ENCODE measurements around the gene SORBS2. TPM values are rescaled to one million over a fixed set of nuclear protein-coding genes. Genes with fewer than 3 reads are reported as not detected.

The SORBS2 gene
- total RNA-seq, 1 donor from 2014 or later = 94.2 TPM

- H3K36me3 Mint-ChIP-seq (ENCODE audit: insufficient read depth) = peaks cover 21% of the 10 kb centered on the region
Observed at GRCh38 chr4:185638093-185638492, 173.9 kb downstream of the SORBS2 start.

DNA sequence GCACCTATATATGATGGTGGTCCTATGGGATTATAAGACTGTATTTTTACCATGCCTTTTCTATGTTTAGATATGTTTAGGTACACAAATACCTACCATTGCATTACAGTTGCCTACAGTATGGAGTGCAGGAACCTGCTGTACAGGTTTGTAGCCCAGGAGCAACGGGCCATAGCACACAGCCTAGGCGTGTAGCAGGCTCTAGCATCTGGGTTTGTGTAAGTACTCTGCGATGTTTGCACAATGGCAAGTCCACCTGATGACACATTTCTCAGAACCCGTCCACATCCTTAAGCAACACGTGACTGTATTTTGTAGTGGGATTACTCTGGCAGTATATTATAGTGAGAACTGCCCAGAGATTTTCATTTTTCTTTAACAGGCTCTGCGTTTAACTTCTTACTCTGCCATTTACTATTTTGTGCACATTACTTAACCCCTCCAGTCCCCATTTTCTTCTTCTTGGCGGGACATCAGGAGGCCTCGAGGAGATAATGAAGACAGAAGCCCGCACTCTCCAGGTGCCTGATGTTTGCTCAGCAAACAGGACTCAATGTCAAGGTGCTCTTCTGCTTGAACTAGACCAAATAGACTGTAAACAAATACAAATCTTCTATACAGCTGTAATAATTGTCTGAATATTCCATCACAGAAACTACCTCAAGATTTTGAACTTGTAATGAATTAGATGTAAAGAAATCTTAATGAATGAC lies 174.7 kb downstream of the SORBS2 start:
- peaks cover 6% of the 10 kb centered on the region for H3K4me1 Mint-ChIP-seq (ENCODE audit: low read depth)
- no peak overlapping the region for H3K4me3 Mint-ChIP-seq (ENCODE audit: low read depth)

More at GRCh38 chr4:185638093-185638492, 173.9 kb downstream of the SORBS2 start:
- Mint-ChIP-seq H3K27me3 (no peaks in the 10 kb centered on the region), H3K4me3 (ENCODE audit: low read depth) (no peak overlapping the region), H3K27ac (no peak overlapping the region), H3K9me3 (ENCODE audit: low read depth) (no peaks in the 10 kb centered on the region), H3K4me1 (ENCODE audit: low read depth) (peaks cover 6% of the 10 kb centered on the region)
- TF ChIP-seq, protein P1, sequence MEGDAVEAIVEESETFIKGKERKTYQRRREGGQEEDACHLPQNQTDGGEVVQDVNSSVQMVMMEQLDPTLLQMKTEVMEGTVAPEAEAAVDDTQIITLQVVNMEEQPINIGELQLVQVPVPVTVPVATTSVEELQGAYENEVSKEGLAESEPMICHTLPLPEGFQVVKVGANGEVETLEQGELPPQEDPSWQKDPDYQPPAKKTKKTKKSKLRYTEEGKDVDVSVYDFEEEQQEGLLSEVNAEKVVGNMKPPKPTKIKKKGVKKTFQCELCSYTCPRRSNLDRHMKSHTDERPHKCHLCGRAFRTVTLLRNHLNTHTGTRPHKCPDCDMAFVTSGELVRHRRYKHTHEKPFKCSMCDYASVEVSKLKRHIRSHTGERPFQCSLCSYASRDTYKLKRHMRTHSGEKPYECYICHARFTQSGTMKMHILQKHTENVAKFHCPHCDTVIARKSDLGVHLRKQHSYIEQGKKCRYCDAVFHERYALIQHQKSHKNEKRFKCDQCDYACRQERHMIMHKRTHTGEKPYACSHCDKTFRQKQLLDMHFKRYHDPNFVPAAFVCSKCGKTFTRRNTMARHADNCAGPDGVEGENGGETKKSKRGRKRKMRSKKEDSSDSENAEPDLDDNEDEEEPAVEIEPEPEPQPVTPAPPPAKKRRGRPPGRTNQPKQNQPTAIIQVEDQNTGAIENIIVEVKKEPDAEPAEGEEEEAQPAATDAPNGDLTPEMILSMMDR (IDR thresholded peaks at IDR 0.05; ENCODE audit: unreplicated experiment) = no peak
- no peak for DNase-seq (ENCODE audit: low spot score, unreplicated experiment)

DNA sequence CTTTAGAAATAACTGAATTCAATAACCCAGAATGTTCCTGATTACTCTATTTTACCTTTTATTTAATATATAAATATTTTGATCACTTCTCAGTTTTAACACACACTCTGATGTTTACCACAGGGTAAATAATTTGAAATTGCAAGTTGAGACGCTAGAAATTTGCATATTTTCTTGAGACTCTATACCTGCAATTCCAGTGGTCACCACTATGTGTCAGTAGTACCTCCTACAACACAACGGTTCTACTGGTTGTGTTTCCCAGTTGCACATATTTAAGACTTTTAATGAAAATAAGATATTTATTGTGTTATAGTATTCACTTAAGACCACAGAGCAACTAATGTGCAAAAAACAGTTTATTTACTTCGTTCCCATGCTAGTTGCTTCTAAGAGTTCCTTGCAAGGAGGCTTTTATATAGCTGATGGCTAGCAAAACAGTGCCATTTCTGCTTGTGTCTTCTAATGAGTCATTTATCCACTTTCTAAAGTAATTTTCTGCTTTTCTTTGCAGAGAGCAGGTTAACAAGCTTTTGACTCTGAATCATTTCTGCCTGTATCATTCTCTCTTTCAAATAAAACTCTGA lies 177.8 kb downstream of the SORBS2 start:
- no peak for DNase-seq (ENCODE audit: low spot score, unreplicated experiment)
- no peaks in the 10 kb centered on the region for H3K4me1 Mint-ChIP-seq (ENCODE audit: low read depth)
- no peaks in the 10 kb centered on the region for H3K27me3 Mint-ChIP-seq
- no peak overlapping the region for H3K27ac Mint-ChIP-seq
- H3K36me3 Mint-ChIP-seq (ENCODE audit: insufficient read depth) = peaks cover 20% of the 10 kb centered on the region
- no peak overlapping the region for H3K4me3 Mint-ChIP-seq (ENCODE audit: low read depth)
- TF ChIP-seq, protein P1 (IDR thresholded peaks at IDR 0.05; ENCODE audit: unreplicated experiment) = peak; percentile 64
- no peaks in the 10 kb centered on the region for H3K9me3 Mint-ChIP-seq (ENCODE audit: low read depth)

More for the DNA sequence above, 174.7 kb downstream of the SORBS2 start:
- peaks cover 17% of the 10 kb centered on the region for H3K36me3 Mint-ChIP-seq (ENCODE audit: insufficient read depth)
- no peak for DNase-seq (ENCODE audit: low spot score, unreplicated experiment)
- TF ChIP-seq, protein P1 (IDR thresholded peaks at IDR 0.05; ENCODE audit: unreplicated experiment) = no peak
- H3K27ac Mint-ChIP-seq = no peak overlapping the region
- no peaks in the 10 kb centered on the region for H3K9me3 Mint-ChIP-seq (ENCODE audit: low read depth)
- no peaks in the 10 kb centered on the region for H3K27me3 Mint-ChIP-seq

DNA sequence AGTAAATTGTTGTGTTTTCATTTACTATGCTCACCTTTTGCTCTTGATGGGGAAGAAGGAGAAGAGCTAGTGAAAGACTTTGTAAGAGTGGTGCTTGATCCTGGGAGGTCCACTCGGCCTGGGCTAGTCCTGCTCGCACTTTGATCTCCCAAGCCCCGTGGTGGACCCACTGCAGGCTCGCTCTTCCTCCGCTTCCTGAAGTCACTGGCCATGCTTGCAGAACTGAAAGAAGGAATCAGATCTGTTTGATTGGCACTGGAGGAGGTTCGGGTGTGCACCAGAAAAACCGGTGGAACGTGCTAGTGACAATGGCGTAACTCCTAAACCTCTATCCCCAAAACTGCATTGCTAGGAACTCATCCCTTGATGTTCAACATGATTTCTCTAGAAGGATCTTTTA lies 185.2 kb downstream of the SORBS2 start:
- H3K4me1 Mint-ChIP-seq (ENCODE audit: low read depth) = no peaks in the 10 kb centered on the region
- H3K27ac Mint-ChIP-seq = no peak overlapping the region
- TF ChIP-seq, protein P1 (IDR thresholded peaks at IDR 0.05; ENCODE audit: unreplicated experiment) = no peak

GRCh38 chr4:185625503-185625902 lies 186.5 kb downstream of the SORBS2 start:
- H3K4me1 Mint-ChIP-seq (ENCODE audit: low read depth) = no peaks in the 10 kb centered on the region
- H3K27ac Mint-ChIP-seq = no peak overlapping the region
- TF ChIP-seq, protein P1 (IDR thresholded peaks at IDR 0.05; ENCODE audit: unreplicated experiment) = no peak

More for the DNA sequence above, 185.2 kb downstream of the SORBS2 start:
- H3K27me3 Mint-ChIP-seq = no peaks in the 10 kb centered on the region
- peaks cover 3% of the 10 kb centered on the region for H3K9me3 Mint-ChIP-seq (ENCODE audit: low read depth)
- DNase-seq (ENCODE audit: low spot score, unreplicated experiment) = no peak
- peaks cover 53% of the 10 kb centered on the region for H3K36me3 Mint-ChIP-seq (ENCODE audit: insufficient read depth)
- H3K4me3 Mint-ChIP-seq (ENCODE audit: low read depth) = no peak overlapping the region

More at GRCh38 chr4:185625503-185625902, 186.5 kb downstream of the SORBS2 start:
- Mint-ChIP-seq H3K4me3 (ENCODE audit: low read depth) (no peak overlapping the region), H3K36me3 (ENCODE audit: insufficient read depth) (peaks cover 56% of the 10 kb centered on the region), H3K9me3 (ENCODE audit: low read depth) (peaks cover 3% of the 10 kb centered on the region), H3K27me3 (no peaks in the 10 kb centered on the region)
- DNase-seq (ENCODE audit: low spot score, unreplicated experiment) = no peak

Measured in progenitor cell of endocrine pancreas (in vitro differentiated cells).